Activated CD4-positive, alpha-beta T cell treated with anti-CD3 and anti-CD28 coated beads, Interleukin-2, amount 50 U/mL, for 16 hours (primary cell): ENCODE results near the gene AP5Z1.
"Not testable (repeated sequence)": the region's sequence is repeated elsewhere in the genome, so short reads cannot be mapped to it uniquely, and the experiment has no call there.

Experiments
- DNase-seq: peaks from one replicate; pipeline ENCODE4 v3.0.0-alpha.2; 2020

AP5Z1 gene

DNA sequence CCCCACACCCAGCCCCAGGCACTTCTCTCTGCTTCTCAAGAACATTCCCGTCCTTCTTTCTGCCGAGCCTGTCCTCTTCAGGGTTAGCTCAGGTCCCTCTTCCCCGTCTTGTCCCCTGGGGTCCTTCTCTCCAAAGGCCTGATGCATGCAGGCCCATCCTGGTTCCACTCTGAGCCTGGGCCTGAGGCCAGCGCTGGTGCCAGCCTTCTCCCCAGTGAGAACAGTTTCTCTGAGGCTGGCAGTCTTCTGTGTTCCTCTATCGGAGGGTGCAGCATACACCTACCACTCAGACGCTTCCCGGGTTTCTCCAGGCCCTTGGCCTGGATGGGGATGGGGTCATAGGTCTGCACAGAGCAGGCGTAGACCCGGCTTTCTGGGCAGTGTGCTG lies 14.6 kb downstream of the AP5Z1 start:
- no peak for DNase-seq

DNA sequence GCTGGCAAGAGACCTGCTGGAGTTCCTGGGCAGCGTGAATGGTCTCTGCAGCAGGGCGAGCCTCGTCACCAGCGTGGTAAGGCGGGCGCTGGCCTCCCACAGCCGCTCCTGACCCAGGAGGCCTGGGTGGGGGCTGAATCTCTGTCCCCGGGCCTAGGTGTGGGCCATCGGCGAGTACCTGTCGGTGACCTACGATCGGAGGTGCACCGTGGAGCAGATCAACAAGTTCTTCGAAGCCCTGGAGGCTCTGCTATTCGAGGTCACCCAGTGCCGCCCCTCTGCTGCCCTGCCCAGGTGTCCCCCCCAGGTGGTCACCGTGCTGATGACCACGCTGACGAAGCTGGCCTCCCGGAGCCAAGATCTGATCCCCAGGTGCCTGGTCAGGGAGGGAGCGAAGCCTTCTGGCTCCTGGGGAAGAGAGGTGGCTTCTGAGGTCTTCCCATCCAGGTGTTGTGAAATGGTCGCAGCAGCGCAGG lies 15.1 kb downstream of the AP5Z1 start:
- DNase-seq: no peak

DNA sequence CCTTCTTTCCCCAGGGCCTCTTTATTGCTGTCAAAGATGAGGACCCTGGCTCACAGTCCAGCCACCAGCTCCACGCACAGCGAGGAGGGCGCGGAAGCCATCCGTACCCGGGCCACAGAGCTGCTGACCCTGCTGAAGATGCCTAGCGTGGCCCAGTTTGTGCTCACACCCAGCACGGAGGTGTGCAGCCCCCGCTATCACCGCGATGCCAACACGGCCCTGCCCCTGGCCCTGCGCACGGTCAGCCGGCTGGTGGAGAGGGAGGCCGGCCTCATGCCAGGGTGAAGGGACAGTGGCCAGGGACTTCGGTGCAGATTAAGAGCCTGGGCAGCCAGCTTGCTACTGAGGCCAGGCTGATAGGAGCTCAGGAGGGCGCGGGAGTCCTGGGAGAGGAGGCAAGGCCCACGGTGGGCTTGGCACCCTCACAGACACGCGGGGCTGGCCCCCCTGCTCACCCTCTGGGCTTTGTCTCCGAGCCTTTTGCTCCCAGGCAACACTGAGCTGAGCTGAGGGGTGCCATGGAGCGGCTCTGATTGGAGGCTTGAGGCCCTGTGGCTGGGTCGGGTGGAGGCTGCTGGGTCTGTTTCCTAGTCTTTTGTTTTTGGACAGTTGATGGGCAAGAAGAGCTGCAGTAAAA lies 15.8 kb downstream of the AP5Z1 start:
- DNase-seq: no peak

DNA sequence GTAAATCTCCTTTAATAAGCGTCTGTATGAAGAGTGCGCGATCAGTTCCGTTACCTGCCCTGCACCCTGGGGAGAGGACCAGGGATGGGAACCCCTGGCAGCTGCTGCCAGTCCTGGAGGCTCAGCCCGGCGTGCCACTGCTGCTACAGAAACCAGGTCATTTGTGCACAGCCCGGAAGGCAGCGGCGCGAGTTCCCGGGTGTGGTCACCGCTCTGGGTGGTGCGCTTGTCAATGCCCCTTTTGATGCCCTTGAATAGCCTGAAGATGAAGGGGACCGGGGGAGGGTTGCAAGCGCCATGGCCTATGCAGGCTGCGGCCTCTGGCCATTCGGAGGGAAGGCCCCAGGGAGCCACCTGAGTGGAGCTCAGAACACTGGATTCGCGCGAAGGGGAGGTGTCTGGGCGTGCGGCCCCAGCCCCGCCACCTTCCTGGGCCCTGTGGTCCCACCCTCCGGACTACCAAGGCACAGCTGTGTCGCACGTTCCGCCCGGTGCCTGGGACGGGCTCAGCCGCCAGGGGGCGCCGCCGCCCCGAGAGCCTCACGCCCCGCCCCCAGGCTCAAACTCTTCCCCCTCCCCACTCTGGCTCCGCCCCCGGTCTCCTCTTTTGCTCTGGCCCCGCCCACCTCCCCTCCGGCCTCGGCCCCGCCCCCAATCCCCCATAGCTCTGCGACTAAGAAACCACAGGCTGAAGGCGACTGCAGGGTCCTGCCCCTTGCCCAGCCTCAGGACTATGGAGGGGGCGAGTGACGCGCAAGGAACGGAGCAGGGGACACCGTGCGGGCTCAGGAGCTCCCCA lies 16.5 kb downstream of the AP5Z1 start:
- DNase-seq: peak; percentile 80

DNA sequence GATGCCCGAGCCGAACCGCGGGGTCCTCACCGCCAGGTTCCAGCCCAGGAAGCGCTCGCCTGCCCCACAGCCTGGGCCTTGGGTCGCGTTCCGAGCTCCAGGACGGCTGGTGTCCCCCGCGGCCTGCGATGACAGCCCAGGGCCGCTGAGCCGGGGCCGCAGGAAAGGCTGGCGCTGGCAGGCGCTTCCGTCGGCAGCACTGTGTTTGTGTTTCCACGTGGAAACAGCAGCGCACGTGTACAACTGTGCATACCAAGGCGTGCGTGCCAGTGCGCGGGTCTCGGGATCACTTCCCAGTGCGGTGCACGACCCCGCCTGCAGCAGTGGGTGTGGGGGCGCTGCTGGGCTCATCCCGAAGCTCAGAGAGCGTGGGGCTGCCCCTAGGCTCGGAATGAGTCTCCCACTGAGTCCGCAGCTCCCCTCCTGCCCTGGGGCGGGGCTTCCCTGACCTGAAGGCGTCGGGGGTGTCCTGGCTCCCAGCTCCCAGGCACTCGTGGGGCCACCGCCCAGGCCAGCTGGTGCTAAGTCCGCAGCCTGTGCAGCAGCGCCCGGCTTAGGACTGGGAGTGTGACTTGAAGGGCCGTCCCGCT lies 17.2 kb downstream of the AP5Z1 start:
- DNase-seq: no peak

DNA sequence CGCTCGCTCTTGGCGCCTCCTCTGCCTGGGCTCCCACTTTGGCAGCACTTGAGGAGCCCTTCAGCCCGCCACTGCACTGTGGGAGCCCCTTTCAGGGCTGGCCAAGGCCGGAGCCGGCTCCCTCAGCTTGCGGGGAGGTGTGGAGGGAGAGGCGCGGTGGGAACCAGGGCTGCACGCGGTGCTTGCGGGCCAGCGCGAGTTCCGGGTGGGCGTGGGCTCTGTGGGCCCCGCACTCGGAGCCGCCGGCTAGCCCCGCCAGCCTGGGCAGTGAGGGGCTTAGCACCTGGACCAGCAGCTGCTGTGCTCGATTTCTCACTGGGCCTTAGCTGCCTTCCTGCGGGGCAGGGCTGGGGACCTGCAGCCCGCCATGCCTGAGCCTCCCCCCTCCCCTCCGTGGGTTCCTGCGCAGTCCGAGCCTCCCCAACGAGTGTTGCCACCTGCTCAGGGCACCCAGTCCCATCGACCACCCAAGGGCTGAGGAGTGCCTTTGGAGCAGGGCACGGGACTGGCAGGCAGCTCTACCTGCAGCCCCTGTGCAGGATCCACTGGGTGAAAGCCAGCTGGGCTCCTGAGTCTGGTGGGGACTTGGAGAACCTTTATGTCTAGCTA lies 18.1 kb downstream of the AP5Z1 start:
- DNase-seq: not testable (repeated sequence)

DNA sequence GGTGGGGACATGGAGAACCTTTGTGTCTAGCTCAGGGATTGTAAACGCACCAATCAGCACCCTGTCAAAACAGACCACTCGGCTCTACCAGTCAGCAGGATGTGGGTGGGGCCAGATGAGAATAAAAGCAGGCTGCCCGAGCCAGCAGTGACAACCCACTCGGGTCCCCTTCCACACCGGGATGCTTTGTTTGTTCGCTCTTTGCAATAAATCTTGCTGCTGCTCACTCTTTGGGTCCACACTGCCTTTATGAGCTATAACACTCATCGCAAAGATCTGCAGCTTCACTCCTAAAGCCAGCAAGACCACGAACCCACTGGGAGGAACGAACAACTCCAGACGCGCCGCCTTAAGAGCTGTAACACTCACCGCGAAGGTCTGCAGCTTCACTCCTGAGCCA lies 18.7 kb downstream of the AP5Z1 start:
- not testable (repeated sequence) for DNase-seq

DNA sequence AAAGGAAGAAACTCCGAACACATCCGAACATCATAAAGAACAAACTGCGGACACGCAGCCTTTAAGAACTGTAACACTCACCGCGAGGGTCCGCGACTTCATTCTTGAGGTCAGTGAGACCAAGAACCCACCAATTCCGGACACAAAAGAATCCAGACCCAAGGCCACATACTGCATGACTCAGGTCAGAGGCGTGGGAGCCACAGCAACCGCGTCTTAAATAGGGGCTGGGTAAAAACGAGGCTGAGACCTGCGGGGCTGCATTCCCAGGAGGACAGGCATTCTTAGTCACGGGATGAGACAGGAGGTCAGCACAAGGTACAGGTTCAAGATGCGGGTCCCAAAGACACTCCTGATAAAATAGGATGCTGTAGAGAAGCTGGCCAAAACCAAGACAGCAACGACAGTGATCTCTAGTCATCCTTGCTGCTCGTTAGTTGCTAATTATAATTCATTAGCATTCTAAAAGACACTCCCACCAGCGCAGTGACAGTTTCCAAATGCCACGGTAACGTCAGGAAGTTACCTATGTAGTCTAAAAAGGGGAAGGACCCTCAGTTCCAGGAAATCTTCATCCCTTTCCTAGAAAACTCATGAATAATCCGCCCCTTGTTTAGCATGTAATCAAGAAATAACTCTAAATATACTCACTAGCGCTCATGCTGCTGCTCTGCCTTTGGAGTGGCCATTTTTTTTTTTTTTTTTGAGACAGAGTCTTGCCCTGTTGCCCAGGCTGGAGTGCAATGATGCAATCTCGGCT lies 19.3 kb downstream of the AP5Z1 start:
- DNase-seq: no peak

DNA sequence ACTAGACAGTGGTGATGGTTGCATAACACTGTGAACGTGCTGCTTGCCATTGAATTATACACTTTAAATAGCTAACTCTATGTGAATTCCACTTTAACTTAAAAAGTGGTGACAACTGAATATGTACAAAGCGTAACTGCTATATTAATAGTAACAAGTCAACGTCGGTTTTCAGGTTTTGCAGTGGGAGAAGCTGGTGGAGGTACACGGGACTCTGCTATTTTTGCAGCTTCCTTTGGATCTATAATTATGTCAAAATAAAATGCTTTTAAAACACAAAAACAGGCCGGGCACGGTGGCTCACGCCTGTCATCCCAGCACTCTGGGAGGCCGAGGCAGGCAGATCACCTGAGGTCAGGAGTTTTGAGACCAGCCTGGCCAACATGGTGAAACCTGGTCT lies 21.0 kb downstream of the AP5Z1 start:
- no peak for DNase-seq

DNA sequence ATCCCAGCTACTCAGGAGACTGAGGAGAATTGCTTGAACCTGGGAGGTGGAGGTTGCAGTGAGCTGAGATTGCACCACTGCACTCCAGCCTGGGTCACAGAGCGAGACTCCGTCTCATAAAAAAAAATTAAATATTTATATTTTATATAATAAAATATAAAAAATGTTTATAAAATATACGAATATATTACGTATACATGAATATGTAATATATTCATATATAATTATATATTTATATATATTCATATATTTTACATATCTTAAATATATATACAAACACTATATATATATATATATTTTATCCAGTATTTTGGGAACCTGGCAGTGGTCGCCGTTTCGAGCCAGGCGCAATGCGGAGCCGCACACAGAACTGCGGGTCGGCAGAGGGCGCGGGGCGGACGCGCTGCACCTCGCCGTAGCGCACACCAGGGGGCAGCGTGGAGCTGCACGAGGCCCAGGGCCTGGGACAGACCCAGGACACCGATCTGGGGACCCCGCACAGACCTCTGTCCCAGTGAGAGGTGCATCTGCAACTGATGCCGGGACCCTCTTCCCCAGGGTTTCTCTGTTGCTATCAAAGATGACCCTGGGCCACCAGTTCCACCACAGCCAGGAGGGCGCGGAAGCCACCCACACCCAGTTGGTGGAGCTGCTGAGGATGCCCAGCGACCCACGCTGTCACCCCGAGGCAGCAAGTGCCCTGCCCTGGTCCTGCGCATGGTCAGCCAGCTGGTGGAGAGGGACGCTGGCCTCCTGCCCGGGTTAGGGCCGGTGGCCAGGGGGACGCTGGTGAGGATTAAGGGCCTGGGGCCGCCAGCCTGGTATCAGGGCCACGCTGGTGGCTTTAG lies 22.7 kb downstream of the AP5Z1 start:
- DNase-seq: peak; percentile 61

DNA sequence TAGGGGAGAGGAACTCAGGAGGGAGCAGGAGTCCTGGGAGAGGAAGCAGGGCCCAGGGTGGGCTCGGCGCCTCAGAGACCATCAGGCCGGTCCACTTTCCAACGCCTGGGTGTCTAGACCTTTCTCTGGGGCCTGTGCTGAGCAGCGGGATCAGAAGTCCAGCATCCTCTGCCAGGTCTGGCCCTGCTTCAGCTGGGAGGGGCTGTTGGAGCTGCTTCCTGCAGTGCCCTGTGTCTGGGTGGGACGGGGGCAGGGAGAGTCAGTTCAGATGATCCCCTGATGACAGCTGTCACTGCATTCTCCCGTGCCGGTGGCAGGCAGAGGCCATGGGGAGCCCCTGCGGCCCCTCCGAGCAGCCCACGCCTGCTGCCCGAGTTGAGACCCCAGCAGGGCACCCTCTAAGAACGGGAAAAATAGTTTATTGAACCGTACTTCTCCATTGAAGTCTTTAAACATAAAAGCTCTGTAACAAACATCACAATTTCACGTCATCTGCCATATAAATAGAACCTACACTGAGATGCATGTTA lies 23.3 kb downstream of the AP5Z1 start:
- DNase-seq: no peak

DNA sequence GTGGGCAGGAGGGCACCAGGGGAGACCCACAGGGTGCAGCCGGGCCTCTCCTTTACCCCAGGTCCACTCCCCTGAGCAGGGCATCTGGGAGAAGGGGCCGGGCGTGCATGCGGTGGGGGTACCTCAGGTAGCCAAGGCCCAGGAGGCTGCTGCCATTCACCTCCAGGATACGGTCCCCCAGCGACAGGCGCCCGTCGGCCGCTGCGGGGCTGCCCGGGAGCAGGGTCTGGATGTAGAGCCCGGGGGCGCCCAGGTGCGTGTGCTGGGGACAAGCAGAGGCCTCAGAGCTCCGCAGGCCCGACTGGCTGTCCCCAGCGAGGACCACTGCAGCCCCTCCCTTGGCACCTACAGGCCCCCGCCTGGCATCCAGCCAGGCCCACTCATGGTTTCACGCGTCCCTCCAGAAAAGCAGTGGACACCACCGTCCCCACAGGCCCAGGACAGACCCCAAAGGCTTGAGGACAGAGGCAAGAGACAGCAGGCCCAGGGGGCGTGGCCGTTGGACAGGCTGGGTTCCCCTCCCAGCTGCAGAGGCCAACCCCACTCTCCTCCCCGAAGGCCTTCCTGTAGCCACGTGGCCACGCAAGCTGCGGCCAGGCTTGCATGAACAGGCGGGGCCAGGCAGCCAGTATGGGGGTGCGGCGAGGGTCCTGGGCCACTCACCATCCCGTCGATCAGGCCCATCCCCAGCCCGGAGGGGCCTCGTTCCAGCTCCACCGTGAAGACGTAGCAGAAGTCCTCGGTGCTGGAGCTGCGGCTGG lies 24.3 kb downstream of the AP5Z1 start:
- DNase-seq: no peak

DNA sequence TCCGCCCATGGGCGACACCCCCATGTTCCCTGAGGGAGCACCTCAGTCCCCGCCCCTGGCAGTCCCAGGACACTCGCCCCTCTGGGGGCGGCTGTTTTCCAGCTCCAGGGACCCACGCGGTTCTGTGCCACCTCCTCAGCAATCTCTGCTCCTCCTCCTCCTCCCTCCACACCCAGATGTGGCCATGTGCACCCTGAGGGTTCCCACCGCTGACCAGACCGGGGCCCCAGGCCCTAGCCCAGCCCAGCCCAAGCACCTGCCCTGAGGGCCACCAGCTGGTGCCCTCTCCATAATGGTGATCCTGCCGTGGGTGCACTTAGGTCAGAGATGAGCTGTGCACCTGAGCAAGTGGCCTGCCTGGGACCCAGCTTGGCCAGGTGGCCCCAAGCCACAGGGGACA lies 25.1 kb downstream of the AP5Z1 start:
- DNase-seq: no peak

DNA sequence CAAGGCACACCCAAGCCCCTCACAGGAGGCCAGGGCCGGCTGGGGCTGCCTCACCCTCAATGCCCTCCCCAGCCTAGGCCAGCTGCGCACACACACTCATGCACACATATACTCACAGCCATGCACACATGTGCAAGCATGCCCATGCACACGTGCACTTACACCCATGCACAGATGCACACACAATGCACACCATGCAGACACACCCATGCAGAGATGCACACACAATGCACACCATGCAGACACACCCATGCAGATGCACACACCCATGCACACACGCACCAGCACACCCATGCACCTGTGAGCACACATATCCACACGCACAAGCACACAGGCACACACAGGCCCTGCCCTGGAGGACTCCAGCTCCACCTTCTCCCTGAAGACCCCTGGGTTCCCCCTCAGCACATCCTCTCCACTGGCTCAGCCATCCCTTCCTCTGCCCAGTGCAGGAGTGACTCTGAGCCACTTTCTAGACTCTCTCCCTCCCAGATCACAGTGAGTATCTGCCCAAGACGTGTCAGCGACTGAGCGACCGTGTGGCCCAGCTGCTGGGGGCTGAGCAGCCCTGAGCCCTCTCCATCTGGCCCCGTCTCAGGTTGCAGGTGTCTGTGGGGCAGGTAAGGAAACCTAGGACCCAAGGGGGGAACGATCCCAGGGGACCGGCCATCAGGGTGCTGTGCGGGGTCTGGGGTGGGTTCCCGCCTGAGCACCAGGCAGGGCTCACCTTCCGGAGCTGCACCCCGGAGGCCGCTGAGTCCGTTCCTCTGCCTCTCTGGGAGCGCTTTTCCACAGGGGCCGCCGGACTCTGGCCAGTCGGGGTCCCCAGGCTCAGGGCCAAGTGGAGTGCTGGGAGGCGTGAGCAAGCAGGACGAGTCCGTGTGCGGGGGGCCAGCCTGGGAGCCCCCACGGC lies 25.8 kb downstream of the AP5Z1 start:
- DNase-seq: no peak

DNA sequence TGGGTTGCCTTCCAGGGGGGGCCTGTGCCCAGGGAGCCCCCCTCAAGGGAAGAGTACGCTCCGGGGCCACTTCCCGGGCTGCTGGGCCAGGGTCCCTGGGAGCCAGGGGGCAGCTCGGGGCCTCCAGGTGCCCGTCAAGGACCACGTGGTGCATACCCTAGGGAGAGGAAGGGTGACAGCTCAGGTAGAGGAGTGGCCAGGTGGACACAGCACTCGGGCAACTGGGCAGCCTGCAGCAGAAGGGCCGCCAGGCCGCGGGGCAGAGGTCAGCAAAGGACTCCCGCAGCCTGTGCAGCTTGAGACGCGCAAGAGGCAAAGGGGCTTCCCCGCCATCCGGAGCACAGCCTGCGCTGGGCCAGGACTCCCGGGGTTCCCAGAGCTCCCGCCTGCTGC lies 26.4 kb downstream of the AP5Z1 start:
- no peak for DNase-seq

DNA sequence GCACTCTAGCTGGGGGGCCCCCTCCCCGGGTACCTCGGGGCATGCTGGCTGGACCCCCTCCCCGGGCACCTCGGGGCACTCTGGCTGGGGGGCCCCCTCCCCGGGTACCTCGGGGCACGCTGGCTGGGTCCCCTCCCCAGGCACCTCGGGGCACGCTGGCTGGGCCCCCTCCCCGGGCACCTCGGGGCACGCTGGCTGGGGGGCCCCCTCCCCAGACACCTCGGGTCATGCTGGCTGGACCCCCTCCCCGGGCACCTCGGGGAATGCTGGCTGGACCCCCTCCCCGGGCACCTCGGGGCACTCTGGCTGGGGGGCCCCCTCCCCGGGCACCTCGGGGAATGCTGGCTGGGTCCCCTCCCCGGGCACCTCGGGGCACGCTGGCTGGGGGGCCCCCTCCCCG lies 27.2 kb downstream of the AP5Z1 start:
- not testable (repeated sequence) for DNase-seq

DNA sequence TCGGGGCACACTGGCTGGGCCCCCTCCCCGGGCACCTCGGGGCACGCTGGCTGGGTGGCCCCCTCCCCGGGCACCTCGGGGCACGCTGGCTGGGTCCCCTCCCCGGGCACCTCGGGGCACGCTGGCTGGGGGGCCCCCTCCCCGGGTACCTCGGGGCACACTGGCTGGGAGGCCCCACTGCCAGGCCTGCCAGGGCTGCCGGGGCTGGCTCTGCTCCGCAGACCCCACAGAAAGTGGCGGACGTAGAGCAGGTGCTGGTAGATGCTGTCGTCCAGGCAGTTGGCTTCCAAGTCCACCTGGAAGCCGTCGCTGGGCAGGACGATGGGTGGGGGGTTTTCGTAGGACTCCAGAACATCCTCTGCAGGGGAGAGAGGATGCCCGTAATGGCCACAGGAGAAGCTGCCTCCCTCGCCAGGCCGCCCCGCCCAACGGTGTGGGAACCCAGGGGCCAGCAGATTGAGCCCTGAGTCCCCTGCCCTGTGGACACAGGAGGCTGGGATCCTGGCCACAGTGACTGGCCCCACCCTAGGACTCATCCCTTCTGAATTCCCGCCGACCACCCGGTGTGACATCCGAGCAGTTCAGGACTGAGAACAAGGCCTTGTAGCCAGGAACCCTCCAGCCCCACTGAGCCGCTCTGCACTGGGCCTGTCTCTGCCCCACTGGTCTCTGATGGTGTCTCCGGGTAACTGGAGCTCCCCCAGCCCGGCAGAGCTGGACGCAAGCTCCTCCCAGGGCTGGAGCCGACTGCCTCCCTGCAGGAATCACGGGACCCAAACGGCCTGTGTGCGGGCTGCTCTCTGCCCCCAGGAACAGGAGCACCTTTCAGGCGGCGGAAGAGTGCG lies 28.2 kb downstream of the AP5Z1 start:
- no peak for DNase-seq

DNA sequence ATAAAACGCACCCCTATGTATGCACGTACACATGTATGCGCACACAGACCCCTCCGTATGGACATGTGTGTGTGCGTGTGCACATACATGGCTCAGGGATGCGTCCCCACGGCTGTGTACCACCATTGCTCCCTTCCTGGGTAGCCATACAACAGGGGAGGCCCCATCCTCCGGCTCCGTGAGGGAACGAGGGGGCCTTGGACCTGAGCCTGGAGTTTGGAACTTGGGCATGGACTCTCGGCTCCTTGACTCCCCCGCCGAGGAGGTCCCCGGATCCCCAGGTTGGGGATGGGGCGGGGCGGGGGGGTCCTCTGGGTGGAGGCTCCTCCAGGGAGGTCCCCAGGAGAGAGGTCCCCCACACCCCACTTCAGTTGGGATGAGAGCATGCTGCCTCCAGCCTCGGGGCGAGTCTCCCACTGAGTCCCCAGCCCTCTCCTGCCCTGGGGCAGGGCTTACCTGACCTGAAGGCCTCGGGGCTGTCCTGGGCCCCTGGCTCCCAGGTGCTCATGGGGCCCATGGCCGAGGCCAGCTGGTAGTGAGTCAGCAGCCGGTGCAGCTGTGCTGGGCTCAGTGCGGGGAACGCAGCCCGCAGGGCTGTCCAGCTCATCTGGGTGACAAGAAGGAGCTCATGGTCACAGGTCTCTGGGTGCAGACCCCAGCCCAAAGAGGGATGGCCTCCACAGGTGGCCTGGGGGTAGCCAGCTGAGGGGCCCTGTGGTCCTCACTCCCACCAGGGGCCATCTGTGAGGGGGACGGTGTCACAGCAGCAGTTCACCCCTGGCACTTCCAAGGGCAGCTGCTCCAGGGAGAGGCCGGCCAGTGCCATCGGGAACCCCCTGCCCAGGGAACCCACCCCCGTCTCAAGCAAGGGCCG lies 29.9 kb downstream of the AP5Z1 start:
- DNase-seq: no peak
